Stimulated activated CD8-positive, alpha-beta memory T cell treated with anti-CD3 and anti-CD28 coated beads, Interleukin-2, amount 100 ng/mL, for 48 hours (primary cell): ENCODE results near the gene RSRC1.
"Not testable (repeated sequence)": the region's sequence is repeated elsewhere in the genome, so short reads cannot be mapped to it uniquely, and the experiment has no call there.

Experiments used
- DNase-seq, 2 donors: peaks; one replicate each; pipeline ENCODE4 v3.0.0-alpha.2; 2020; ENCODE audit warnings: low read depth in 2 of 2

The RSRC1 gene

DNA sequence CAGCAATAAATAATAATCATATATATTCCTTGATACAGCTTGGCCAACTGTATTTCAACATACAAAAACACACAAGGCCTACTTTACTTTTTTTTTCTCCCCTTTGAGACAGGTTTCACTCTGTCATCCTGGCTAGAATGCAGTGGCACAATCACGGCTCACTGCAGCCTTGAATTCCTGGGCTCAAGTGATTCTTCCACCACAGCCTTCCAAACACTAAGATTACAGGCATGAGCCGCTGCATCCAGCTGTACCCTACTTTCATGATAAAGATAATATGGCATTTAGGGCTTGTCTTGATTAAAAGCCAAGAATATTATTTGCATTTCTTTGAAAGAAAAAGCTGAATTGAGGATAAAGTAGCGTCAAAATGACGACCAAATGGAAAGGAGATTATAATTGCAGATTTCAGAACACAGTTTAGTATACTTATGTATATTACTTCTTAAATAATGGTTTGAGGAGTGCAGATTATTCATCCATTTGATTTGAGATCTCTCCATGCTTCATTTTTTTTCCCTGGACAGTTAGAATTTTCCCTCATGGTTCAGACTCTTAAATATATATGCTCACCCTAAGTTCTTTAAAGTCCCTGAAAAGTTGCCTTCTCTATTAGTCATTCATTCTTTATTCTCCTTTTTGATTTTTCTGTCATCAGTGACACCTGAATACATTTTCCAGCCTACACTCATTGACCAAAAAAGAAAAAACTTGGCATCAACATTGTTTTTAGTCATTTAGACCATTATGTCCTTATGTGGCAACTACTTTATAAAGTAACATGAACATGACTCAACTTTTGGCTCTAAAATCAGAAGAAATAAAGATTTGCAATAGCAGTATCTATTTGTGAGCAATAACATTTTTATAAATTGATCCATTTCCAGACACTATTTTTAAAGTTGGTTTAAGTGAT, 412.6 kb downstream of the RSRC1 start:
- no peak for DNase-seq

DNA sequence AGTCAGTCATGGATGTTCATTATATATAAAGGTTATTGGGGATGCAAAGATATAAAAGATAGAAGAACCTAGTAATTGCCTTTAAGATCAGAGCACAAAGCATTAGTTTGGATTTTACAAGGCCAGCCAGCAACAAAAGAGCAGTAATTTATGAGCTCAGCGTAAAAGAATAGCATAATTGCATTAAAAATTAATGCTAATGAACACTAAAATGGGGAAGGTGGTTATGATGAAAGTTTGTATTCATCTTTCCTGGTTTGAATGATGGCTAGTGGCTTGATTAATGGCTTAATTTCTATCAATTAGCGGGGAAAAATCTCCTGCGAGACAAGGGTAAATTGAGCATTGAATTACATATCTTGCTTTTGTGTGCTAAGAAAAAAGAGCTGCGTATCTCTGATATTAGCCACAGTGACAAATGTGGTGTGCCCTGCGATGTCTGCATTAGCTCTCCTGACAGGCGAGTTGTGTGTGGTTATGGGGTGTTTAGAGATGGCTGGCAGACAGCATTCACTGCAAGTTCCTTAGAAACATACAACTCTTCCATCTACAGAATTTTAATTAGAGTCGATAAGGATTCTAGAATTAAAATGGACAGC, 418.3 kb downstream of the RSRC1 start:
- DNase-seq, result no peak

DNA sequence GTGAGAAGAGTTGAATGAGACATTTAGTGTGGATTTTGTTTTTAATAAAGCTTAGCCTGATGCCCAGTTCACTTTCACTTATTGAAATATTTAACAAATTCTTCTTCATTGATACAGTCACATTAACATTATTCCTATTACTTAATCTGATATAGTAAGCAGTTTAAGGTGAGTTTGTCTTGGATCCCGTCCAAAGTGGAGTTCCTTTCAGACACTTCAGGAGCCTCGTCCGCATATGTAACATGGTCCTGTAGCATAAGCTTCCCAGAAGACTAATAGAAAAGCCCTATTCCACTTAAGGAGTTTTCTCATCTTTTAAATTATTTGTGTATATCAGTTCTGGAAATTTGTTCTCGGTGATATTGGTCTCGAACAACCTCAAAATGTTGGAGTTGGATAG, 421.4 kb downstream of the RSRC1 start:
- DNase-seq, result no peak

DNA sequence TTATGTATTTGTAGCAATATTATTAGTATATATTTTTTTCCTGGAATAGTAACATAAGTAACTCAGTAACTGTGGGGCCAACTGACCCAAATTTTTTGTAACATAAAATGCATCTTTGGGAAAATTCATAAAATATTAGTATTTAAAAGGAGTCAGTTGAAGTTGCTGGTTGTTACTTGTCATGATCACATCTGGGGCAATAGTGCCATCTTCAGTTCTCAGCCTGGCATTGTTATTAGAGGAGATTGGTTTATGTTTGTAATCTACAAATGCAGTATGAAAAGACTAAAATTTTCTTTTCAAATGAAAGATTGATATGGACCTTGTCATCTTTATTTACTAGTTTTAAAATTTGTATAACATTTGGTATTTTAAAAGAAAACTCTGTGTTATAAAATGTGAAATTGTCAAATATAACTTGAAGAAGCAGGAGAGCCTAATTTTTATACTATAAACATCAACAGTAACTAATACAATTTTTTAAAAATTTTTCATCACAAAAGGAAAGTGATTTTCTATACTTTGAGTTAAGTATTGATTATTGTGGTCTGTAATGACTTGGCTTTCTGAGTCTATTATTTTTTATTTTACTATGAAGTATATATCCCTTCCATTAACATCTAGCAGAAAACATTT, 422.3 kb downstream of the RSRC1 start:
- DNase-seq, result no peak

DNA sequence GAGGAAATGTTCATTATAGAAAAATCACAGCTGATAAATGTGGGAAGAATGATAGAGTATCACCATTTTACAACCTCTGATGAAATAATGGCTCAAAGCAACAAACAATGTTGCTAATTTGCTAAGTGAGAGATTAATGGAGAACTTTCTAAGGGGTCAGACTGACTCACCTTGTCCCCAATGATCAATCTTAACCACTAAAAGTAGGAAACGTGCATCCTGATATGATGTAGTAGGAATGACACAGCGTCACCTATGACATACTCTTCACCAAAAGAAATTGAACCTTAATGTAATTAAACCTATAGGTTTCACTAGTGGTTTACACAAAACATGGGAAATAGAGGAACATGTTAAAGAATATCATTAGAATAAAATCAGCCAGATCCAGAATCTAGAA, 426.0 kb downstream of the RSRC1 start:
- DNase-seq, result no peak

DNA sequence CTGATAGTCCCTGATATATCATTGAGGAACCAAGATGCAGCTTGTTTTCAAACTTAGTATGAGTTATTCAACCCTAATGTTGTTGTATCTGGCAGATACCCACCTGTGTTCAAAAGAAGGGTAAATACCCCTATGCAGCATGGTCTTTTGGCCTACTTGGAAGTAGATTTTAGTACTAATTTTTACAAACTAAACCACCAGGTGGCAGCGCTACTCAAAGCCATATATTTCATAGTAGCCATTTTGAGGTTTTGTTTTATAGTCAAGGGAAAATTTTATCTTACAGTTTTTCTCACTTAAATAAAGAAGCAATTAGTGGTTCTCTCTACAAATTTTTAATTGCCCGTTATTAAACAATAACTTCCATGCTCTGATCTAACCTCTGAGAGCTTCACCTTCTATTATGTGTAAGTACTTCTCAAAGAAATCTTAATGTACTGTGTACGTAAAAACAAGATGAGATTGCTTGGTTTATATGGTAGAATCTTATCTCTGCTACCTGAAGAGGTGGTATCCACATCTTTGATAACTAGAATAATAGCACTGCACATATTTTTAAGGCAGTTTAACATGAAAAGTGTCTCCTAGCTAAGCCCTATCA, 429.6 kb downstream of the RSRC1 start:
- DNase-seq, result peak; percentile 2 to 10

DNA sequence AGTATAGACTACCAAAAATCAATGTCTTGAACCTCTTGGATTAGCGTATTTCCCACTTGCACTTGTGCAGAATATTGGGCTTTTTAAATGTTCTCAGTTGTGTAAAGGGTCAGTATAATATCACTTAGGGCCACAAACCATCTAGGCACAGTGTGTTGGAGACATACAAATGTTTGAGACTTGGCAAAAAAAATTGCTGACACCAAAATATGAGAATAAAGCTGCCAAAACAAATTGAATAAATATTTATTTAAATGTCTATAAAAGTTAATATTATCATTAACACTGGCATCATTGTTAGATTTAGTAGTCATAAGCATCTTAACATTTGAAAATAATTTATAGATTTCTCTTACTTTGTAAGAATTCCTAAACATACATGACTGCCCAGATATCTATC, 430.2 kb downstream of the RSRC1 start:
- DNase-seq, result no peak

DNA sequence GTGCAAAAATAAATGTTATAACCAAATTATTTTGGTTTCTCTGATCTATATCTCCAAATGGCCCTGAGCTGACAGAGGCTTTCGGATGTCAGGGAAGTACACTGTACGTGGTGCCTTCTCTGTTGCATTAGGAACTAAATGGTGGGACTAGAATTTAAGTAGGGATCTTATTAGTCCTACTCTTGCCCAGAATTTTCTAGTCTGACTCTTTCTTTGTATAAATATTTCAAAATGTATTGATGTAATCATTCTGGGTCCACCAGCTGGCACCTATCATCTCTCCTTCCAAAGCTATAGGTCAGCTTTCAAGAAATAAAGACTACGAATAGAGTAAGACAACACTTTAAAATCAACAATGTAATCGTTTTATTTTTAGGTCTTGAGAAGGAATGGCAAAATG, 438.8 kb downstream of the RSRC1 start:
- no peak for DNase-seq

DNA sequence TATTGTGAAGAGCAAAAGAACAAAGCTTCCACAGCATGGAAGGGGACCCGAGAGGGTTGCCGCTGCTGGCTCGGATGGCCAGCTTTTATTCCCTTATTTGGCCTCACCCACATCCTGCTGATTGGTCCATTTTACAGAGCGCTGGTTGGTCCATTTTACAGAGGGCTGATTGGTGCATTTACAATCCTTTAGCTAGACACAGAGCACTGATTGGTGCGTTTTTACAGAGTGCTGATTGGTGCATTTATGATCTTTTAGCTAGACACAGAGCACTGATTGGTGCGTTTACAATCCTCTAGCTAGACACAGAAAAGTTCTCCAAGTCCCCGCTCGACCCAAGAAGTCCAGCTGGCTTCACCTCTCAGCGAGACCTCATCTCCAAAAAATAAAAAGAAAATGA, 440.0 kb downstream of the RSRC1 start:
- not testable (repeated sequence) for DNase-seq

DNA sequence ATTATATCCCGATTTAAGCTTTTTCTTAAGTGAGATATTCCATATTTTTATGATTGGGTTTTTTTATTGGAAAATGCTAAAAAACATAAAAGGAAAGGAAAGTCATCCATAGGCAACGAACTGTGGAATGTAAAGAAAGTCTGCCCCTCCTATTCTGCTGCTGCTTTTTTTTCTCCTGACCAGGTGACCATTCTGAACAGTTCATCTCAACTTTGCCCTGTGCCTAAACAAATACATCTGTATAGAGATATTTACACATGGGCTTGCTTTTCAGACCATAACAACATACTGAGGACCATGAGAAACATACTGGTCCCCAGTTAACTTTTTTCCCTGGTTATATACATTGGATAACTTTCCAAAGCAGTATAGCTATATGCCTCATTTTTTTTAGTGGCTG, 442.2 kb downstream of the RSRC1 start:
- DNase-seq, result no peak

DNA sequence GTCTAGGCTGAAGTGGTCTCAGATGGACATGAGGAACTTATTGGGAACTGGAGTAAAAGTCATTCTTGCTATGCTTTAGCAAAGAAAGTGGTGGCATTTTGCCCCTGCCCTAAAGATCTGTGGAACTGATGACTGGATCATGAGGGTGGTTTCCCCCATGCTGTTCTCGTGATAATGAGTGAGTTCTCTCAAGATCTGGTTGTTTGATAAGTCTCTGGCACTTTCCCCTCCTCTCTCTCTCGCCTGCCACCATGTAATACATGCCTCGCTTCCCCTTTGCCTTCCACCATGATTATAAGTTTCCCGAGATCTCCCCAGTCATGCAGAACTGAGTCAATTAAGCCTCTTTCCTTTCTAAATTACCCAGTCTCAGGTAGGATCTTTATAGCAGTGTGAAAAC, 449.6 kb downstream of the RSRC1 start:
- no peak for DNase-seq

DNA sequence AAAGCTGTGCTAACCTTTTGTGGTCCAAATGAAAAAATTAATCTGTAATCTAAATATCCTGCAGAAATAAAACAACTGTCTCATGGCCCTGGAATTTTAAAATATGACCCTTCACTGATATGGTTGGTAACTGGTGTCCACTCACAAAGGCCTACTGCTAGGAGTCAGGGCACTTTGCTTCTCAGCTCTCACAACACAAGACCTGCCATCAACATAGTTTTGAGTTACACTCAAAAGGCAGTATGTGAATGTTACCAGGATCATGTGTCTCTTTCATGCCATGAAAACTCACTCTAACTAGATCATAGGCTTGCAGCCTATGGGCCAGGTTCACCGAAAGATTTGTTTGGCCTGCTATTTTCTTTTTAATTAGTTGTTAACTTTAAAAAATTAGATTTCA, 451.1 kb downstream of the RSRC1 start:
- no peak for DNase-seq

DNA sequence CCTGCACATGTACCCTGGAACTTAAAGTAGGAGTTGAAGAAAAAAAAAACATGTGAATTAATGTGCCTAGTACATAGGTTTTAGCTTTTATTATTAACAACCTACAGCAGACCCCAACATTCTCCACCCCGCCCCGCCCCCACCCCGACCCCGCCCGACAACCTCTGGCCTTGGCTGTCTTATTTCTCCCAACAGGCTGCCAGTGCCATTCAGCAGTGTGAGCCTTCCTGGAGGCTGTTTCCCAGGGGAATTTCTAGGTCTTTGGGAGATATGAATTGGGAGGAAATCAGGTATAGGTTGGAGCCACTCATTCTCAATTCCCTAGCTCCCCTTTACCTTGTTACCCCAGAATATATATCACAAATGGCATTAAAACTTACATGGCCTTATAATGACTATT, 452.8 kb downstream of the RSRC1 start:
- no peak for DNase-seq

DNA sequence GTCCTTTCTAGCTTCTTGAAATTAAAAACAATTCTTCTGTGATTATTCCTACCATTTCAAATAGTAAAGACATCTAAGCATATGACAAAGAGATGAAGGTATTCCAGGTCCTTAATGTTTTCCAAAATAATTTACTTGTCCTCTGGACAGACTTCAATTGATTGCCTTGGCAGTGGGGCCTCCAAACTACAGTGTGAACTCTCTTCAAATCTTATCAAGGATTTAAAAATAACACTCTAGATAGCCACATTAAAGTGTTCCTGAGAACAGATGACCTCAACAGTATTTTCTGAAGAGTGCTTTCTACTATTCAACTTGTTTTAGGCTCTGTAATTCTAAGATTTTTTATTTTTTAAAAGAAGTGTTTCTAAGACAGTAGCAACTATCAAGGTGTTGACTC, 453.2 kb downstream of the RSRC1 start:
- DNase-seq, result no peak

DNA sequence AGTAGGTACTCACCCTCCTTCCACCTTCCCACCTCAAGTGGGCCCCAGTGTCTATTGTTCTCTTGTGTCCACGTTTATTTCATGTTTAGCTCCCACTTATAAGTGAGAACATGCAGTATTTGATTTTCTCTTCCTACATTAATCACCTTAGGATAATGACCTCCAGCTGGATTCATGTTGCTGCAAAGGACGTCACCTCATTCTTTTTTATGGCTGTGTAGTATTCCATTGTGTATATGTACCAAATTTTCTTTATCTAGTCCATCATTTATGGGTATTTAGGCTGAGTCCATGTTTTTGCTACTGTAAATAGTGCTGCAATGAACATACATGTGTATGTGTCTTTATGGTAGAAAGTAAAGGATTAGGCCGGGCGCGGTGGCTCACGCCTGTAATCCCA, 455.2 kb downstream of the RSRC1 start:
- no peak for DNase-seq

DNA sequence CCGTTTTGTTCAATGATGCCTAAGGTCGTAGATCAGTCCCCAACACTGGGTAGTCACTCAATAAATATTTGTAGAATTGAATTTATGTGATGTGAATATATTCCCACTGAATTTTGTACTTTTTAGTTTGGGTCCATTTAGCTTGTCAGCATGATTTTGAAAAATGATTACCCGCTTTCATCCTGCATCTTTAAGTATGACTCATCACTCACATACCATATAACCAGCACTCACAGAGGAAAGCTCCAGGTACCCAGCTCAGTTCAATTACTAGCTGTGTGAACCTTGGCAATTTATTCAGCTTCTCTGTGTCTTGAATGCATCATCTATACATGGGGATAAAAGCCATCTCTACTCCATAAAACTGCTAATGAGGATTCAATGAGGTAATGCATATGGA, 458.9 kb downstream of the RSRC1 start:
- DNase-seq, result no peak

DNA sequence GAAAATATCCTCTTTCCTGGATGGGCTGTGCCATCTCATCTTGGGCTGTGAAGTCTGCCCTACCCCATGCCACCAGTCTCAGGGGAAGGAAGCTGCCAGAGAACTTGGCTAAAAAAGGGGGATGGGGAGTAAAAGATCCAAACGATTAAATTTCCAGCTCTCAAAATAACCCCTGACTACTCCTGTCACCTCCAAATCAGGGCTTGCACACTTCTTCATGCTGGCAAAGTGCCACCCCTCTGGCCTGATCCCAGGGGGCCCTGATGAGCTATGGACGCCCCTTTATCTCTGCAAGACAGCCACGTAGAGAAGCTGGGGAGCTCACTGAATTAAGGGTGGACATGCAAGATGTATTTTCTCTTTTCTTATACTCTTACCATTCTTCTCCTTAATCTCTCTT, 459.9 kb downstream of the RSRC1 start:
- no peak for DNase-seq

DNA sequence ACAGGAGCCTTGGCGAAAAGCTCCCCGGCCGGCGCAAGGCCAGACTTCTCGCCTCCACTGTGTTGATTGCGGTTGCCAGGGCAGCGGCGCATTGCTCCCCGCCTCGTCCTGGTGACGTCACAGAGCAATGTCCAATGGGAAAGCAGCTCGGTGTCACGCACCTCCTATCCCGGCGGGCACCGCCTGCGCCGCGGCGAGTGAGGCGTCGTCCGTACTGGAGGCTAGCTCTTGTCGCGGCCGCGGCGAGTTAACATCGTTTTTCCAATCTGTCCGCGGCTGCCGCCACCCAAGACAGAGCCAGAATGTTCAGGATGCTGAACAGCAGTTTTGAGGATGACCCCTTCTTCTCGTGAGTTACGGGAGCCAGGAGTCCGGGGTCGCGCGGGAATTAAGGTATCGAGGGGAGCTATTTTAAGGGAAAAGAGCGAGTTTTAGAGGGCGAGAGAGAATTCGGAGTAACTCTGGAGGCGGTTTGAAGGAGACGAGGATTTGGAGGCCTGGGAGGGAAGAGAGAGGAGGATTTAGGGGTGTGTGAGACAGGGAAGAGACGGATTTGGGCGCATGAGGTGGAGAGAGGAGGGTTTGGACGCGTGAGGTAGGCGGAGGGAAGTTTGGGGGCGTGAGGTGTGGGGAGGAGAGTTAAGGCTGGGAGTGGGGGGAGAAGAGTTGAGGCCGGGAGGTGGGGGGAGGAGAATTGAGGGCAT, 461.3 kb downstream of the RSRC1 start, which contains the start of gene MLF1:
MLF1 (plus strand) TSS at position 196 of the 704 bp plus-strand sequence; CDS start at position 303, 107 bp downstream.
- peak; percentile 68 to 82 for DNase-seq

DNA sequence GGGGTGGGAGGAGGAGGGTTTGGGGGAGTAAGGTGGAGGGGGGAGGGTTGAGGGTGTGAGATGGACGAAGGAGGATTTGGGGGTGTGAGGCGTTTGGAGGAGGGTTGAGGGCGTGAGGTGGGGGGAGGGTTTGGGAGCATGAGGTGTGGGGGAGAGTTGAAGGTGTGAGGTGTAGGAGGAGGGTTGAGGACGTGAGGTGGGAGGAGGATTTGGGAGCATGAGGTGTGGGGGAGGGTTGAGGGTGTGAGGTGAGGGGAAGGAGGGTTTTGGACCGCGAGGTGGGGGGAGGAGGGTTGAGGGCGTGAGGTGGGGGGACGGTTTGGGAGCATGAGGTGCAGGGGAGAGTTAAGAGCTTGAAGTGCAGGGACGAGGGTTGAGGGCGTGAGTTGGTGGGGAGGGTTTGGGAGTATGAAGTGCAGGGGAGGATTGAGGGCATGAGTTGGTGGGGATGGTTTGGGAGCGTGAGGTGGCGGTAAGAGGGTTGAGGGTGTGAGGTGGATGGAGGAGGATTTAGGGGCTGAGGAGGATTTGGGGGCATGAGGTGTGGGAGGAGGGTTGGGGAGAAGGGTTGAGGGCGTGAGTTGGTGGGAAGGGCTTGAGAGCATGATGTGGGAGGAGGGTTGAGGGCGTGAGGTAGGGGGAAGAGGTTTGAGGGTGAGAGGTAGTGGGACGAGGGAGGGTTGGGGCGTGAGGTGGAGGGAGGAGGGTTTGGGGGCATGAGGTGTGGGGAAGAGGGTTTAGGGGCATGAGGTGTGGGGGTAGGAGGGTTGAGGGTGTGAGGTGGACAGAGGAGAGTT, 462.3 kb downstream of the RSRC1 start:
- DNase-seq, result no peak

DNA sequence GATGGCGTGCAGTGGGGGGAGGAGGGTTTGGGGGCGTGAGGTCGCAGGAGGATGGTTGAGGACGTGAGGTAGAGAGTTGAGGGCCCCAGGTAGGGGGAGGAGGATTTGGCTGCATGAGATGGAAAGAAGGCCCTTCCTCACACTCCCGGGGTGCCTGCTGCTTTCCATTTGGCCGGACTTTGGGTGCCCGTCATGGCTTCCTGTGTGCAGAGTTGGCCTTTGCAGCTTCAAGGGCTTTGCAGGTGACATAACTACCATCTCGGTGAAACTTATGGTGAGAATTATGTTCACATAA, 462.8 kb downstream of the RSRC1 start:
- DNase-seq, result no peak

DNA sequence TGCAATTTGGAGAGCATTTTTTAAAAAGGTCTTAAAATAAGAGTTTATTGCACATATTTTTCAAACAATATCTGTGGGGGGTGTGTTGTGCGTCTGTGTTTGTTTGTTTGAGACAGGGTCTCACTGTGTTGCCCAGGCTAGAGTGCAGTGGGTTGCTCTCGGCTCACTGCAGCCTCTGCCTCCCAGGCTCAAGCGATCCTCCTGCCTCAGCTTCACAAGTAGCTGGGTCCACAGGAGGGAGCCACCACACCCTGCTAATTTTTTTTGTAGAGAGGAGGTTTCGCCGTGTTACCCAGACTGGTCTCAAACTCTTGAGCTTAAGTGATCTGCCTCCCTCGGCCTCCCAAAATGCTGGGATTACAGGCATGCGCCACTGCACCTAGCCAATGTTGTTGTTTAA, 463.8 kb downstream of the RSRC1 start:
- no peak for DNase-seq
